Measurements from ENCODE around the gene PCNX2.
A peak's percentile ranks its signal among the peaks of the same experiment; 100 is the strongest.

Gene PCNX2

DNA sequence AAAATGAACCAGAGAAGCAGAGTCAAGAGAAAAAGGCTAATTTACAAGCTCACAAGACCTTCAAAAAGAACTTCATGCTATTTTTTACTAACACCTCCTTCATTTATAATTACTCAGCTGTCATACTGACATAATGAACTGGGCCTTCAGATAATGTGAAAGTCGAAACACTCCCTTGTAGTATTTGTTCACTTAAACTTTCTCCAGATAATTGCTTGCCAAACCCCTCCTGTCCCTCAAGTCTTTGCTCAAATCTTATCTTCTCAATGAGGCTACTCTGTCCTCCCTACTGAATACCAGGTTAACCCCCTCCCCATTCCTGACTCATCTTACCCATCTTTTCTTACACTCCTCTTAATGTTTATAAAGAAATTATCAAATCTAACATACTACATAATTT is 20.9 kb upstream of the PCNX2 start:
- no peak for DNase-seq

DNA sequence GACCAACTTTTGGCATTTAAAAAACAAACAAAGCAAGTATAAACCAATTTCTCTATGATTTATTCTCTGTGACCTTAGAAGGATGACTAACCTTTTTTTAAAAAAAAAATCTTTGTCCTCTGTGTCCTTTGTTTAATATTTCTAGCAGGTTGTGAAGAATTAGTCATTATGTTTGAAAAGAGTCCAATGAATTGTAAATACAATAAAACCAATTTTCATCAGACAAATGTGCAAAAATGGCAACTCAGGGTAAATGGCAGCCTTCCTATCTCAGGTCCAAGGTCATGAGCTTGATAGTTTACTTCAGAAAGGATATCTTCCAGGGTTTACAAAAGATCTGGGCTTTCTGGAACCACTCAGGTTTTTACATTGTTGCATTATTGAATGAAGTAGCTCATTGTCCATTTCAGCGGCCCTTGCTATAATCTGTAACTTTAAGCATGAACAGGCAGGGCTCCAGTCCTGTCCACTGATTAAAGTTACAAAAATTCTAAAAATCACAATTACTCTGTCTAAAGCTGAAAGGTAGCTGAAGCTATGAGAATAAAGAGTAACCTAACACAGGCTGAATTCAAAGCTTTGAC is 20.3 kb upstream of the PCNX2 start:
- no peak for DNase-seq

DNA sequence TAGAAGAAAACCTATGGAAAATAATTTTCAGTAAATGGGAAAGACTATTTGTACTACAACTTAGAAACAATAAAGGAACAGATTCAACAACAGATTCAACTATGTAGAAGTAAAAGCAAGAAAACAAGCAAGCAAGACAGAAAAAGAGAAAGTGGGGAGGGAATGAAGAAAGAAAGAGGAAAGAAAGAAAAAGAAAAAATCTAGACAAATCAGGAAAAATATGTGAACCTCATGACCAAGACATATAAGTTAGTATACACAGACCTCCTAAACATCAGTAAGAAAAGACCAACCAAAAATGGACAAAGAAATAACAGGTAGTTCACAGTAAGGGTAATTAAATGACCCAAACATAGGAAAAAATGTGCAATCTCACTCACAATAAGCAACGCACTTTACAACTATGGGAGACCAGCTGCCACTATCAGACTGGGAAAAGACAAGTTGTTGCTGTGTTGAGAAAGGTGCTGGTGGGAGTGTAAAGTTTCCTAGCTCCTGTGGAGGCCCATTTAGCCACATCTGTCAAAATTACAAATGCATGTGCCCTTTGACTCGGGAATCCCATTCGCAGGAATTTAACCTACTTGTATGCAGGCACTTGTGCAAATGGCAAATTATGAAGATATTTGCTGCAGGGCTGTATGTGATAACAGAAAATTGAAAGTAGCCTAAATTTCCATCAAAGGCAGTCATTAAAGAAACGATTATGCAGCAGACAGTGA is 18.1 kb upstream of the PCNX2 start:
- no peak for DNase-seq

DNA sequence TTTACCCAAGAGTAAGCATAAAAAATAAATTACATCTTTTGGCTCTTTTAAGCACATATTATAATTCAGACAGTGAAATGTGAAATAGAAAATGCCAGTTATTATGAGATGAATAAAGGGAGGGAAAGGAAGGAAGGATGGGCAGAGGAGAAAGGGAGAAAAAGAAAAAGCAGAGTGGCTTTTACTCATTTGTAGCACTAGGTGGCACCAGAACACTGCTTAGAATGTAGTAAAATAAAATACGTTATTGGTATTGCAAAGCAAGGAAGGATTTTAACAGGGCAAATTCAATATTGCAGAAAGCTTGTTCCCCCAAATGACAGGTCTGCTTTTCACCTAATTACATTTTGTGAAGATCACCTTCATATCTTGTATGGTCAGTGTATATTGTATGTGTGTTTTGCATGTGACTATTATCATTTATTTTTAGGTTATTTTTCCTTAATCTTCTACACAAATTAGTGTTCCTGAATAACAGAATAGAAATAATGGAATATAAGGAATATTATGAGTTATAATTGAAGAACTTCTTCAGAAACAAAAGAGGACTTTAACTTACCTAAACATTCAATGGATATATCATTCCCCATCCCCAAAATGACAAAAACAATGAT is 9.1 kb upstream of the PCNX2 start:
- DNase-seq = no peak

DNA sequence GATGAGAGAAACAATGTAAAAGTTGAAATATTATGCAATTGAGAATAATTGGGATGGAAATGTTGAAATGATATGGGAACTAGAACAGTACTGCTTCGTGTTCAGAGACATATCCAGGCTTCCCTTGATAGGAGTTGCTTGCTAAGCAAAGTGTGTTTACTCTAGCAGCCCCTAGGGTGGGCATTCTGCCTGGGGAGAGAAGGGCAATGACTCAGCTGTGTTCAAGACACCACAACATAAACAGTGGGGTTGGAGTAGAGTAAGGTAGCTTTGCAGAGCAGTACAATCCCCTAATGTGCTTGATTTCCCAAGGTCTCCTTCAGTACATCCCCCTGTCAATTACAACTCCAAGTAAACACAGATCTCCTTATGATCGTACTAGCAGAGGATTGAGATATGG is 4.8 kb upstream of the PCNX2 start:
- no peak for DNase-seq

DNA sequence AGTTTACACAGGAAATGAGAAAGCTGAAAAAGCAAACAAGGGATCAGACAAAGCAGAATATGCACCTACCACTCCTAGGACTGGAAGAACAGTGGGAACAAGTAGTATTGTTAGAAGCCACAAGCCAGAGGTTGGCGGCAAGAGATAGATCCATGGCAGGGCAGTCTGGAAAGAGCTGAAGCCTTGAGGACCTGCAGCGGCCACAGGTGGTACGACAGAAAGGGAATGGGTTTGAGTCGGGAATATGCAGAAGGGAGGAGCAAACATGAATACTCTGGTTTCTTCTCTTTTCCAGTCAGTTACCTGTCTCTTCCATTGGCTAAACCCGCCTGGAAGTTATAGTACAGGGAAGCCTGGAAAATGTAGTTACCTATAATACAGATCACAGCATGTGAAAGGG is 3.9 kb upstream of the PCNX2 start:
- DNase-seq = no peak

DNA sequence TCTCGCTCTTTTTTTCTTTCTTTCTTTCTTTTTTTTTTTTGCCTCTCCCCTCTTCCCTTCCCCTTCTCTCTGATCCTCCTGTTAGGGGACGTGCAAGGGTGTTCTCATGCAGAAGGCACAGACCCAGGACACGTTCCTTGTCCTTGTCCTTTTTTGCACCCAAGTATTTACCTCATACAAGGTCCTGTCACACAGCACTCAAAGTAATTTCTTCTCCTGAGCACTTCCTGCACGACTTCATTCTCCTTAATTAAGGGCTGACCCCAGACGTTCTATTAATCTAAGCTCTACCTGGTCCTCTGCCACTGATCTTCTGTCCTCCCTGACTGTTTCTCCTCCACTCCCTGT is 424 bp upstream of the PCNX2 start:
- no peak for DNase-seq

DNA sequence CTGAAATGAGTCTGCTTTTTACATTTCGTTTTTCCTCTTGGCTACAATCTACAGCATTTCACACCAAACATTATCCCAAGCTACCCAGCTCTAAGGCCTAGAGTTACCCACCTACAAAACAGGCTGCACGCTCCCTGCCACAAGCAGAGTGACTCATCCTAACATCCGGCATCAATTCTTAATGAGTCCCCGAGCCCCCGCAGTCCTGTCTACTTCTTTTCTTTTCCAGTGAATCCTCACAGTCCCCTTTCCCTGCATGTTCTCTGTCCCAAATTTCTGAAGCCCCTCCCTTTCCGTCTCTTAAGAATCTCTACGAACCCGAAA is 650 bp downstream of the PCNX2 start:
- peak; percentile 87 for DNase-seq

DNA sequence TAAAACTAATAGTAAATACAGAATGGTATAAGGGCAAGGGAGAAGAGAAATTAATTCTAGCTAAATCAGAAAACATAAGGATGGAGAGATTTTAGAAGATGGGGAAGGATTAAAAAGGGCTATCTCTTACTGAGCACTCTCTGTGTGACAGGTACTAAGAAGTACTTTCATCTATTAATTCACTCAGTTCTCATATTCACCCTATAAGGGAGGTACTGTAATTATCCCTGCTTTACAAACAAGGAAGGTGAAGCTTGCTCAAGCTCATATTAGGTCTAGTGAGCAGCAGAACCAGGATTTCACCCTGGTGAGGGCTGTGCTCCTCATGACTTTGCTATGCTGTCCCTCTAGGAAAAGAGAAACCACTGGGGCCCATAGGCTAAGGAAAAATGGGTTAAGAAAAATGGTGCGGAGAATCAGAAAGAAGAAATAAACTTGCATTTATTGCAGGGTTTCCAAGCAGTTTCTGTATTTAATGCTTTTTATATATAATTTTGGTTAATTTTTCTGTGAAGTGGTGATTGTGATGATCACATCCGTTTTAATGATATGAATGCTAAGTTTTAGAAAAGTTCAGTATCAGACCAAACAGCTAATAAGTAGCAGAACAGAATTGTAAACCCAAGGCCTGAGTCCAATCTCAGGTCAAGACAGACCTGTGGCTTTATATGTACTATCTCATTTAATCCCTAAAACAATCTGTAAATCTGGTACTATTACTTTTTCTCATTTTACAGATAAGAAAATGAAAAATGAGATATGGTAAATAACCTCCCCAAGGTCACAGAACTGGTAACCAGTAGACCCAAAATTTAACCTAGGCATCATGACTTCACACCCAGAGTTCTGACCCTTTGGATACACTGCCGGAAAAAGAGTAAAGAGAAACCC is 1.7 kb downstream of the PCNX2 start:
- DNase-seq = no peak

DNA sequence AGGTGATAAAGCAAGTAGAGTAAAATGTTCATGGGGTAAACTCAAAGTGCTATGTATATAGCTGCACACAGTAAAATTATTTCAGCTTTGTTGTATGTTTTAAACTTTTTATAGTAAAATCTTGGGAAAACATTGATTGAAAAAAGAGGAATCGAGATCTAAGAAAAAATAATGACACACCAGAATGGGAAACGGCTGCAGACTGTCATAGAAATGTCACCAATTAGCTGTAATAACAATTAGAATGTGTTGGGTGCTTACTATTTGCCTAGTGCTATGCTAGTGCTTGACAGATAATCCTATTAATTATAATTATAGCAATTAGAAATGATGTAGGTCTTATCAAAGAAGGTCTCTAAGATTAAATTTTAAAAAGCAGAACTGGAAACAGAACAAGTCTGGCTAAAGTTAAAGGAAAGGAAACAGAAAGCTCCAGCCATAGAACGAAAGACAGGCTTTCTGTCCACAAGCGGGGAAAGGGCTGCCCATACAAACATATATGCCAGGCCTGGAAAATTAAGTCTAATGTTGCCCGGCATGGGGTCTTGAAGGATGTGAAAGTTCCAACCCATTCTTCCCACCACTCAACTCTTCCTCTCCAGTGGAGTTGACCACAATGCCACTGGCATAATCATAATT is 5.0 kb downstream of the PCNX2 start:
- no peak for DNase-seq

DNA sequence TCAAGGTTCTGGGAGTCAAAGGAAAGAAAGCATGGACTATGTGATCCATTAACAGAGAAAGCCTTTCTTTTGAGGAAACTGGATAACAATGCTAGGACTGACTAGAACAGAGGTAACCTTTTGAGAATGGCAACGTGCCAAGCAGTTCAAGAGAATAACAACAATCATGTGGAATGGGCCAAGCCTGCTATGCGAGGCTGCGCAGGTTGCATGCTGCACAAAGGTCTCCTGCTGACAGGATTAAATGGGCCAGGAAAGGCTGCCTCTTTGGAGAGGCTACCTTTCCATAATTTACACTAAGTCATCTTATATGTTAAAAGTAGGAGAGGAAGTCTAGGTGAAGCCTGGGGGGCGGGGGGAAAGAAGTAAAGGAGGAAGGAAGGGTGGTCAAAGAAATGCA is 5.8 kb downstream of the PCNX2 start:
- DNase-seq = no peak

DNA sequence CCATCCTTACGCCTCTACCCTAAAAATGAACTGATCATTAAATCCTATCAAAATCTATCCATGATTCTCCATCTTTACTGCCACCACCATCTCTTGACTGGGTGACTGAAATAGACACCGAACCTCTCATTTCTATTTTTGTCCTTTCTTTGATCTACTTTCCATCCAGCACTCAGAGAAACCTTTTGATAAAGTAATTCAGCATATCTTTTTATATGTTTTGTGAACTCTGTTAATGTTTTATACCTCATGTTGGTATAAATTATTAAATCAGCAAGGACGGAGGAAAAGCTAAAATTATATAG is 13.0 kb downstream of the PCNX2 start:
- no peak for DNase-seq

DNA sequence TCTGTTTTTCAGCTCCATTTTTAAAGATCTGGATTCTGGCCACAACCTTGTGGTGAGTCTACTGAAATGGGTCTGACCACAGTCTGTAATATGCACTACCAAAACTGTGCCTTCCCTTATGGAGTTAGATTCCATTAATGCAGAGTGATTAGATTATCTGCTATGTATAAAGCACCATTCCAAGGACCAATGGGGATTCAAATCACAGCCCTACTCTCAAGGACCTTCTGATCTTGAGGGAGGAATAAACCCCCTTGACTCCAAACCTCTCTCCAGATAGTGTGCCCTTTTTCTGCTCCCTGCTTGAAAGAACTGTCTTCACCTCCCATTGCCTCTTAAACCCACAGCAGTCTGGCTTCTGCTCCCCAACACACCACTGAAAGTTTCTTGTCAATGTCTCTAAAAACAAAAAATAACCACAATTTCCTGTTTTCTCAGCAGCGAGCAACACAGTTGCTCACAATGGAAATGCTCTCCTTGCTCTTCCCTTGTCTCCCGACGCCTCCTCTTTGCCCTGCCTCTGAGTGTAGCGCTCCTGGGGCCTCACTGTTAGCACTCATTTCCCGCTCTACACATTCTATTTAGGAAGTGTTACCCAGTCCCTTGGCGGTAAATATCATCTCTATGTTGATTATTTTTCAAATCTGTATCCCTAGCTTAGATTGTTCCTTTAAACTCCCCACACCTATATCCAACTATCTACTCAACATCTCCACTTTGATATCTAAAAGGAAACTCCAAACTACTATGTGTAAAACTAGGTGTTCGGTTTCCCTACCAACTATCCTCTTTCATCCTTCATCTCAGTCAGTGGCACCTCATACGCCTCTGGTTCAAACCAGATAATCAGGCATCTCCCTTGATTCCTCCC is 13.6 kb downstream of the PCNX2 start:
- DNase-seq = no peak

DNA sequence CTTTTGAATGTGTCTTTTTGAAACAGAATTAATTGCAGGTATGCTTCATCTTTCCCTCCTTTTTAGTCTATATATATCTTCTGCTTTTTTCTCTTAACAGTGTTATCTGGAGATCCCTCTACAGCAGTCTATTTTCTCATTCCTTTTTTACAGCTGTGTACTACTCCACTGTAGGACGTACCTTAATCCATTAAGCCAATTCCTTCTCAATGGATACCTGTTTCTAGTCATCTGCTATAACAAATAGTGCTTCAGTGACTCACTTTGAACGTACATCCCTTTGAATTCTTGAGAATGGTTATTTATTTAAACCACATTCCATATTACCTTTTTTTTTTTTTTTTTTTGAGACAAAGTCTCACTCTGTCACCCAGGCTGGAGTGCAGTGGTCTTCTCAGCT is 15.6 kb downstream of the PCNX2 start:
- DNase-seq = no peak

DNA sequence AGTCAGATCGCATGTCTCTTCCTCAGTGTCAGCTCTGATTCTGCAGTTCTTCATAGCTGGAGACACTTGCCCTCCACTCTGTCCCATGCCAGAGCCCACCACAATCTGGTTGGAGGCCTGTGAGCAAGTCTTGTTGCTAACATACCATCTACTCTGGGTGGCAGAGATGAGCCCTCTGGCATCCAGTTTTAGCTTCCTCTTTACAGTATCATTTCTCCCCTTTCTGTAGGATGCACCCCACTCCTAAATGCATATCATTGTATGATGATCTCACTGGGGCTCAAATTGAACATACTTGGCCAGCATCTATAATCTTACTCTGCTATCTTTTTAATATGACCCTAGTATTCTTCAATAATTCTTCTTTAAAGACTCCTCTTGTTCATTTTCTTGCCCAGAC is 16.9 kb downstream of the PCNX2 start:
- DNase-seq = no peak

DNA sequence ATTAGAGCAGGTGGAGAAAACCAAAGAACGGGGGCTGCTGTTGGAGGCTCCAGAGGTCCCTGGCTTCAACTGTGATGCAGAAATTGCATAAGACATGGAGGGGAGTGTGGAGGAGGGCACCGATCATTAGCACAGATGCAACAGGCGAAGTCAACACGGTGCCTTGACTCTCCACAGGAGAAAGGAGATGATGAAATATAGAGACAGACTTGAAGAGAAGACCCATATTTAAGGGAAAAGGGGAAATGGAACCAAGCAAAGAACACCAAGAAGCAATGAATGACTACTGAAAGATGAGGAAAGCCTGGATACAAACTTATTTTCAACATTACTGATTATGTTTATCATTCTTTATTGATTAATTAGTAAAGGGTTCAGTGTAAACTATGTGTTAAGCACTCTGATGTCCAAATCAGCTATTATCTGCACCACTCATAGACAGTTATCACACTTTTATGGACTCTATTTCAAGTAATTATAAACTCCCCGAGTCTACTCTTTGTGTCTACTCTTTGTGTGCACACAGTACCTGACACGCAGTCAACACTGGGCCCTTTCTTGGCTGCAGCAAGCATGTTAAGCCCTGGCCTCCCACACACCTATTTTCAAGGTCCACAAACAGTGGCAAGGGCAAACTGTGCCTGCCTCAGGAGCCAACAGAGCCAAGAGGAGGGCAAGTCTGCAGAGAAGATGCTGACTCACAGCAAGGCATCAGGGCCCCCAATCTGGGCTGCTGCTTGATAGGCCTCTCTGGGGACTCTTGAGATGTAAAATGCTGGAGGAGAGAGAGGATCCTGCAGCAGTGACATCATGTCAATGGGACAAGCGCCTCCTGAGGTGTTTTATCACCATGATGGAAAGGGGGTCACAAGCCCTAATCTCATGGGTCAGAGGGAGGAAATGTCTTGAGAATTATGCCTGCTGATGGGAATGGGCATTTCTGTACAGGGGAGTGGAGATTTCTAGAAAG is 17.6 kb downstream of the PCNX2 start:
- no peak for DNase-seq

DNA sequence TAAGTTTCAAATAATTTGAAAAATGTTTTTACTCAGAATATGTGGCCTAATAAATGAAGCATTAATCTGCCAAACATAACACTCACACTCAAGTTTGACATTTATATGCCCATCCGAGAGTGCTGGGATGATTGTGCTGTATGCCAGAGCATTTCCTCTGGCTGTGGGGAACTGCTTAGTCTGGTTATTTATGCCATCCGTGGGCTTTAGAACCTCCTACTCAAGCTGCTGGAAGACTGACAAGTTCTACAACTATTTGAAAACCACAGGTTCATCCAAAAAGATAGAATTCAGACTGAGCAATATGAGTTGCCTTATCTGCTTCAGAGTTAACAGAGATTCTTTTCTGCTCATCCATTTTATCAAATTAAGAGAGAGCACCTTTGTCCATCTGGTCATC is 25.9 kb downstream of the PCNX2 start:
- DNase-seq = no peak

DNA sequence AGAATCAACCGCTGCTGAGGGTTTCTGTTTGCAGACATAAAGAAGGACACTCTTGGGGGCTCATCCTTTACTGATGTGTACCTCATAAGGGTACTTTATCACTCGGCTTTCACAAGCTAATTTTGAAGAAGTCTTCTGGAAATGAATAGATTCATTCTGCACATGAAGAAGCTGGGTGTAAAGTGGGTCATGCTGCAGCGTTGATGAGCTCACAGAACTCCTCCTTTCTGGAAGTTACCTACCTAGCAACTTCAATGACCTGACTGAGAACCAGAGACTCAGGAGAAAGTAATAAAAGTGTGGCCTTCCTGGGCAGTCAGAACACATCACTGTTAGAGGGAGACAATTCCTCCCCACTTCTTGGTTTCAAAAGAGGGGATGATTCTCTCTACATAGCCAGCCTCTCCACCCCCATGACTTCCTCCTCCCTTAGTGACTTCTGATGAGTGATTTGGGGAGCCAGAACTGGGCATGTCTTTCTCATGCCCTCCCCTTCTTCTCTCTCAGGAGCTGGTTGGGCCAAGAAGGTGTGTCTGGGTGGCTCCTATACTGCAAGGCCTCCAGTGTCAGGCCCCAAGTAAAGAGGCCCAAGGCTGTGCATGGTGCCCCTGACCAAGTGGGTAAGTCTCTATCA is 27.0 kb downstream of the PCNX2 start:
- no peak for DNase-seq

DNA sequence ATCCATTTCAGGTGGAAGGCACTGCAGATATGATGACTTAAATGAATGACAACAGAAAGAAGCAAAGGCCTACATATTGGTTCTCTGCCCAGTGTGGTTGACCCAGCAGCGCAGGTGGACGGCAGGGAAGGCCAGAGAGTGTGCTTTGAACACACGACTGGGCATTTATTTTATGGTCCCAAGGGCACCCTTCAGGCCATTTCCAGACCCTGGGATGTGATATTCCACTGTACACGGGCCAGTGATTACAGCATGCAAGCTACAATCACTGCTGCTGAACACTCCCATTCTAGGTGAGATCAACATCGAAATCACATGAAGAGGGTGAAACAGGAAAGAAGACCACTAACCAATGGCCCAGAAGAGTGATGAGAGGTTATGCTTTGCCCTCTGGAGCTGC is 33.8 kb downstream of the PCNX2 start:
- DNase-seq = no peak

DNA sequence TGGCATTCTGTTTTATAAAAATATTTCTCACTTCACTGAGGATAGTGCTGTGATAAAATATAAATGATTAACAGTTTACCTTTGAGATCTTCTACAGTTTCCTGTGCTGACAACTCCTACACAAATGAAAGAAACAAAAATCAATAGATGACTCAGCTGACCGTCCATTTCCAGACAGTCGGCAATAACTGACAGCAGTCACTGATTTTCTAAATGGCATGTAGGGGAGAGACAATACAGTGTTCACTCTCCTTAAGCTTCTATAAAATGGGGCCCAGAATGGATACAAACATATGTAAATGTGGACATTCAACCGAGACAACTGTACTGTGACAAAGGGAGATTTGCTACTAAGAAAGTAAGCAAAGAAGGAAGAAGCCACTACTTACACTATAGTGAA is 34.3 kb downstream of the PCNX2 start:
- no peak for DNase-seq

DNA sequence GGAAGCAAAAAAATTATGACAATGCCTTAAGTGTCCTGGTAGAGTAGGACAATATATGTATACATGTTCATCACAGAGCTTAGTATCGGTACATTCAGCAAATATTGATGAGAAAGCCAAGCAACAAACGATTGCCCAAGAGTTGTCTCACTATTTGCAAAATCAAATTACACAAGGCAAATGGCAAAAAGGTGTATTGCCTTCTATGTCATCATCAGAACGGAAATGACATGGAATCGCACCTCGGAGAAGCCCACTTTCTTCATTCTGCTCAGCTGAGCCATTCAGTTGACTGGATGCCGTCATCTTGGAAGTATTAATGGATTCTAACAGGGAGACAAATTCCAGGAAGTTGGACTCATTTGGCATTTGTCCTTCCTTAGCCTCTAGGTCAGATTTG is 37.7 kb downstream of the PCNX2 start:
- DNase-seq = no peak
